ENCODE data around the gene PAQR9.

DNA sequence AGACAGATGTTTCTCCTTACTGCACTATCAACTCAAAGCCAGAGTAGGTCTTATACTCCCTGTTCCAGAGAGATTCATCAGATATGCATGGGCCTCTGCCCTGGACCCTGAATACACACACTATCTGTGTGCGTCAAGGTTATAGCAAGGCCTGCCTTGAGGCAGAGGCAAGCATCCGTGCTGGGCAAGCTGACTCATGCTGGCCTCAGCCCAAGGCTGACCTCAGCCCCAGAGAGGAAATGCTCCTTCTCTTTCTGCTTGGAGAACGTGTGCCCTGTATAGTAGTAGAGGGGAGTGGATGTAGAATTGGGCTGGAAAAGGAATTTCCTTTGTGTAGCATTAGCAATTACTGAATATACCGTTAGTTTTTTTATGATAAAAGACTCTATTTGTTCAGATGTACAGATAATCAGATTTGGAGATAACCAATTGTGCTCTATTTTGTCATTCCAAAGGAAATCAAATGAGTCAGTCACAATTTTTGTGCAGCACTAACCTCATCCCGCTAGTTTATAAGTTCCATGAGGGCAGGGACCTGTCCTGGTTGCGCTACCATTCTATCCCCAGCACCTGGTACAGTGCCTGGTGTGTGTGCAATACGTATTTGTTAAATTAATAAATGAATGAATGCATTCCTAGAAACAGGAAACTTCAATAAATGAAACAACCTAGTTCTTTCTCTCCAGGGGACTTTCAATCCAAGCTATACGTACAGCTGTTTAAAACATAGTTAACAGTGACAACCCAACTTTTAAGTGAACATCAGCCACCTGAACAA, 13.3 kb upstream of the PAQR9 start:
- TF ChIP-seq, protein P1, sequence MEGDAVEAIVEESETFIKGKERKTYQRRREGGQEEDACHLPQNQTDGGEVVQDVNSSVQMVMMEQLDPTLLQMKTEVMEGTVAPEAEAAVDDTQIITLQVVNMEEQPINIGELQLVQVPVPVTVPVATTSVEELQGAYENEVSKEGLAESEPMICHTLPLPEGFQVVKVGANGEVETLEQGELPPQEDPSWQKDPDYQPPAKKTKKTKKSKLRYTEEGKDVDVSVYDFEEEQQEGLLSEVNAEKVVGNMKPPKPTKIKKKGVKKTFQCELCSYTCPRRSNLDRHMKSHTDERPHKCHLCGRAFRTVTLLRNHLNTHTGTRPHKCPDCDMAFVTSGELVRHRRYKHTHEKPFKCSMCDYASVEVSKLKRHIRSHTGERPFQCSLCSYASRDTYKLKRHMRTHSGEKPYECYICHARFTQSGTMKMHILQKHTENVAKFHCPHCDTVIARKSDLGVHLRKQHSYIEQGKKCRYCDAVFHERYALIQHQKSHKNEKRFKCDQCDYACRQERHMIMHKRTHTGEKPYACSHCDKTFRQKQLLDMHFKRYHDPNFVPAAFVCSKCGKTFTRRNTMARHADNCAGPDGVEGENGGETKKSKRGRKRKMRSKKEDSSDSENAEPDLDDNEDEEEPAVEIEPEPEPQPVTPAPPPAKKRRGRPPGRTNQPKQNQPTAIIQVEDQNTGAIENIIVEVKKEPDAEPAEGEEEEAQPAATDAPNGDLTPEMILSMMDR (IDR thresholded peaks at IDR 0.05), result no peak
- peak in 1 of 3 donors; percentile 21 for TF ChIP-seq POLR2AphosphoS5 (IDR thresholded peaks at IDR 0.05)

Data from breast epithelium (tissue), 3 donors.